ENCODE data around the gene CACNA1A.
"Not testable (repeated sequence)": the region's sequence is repeated elsewhere in the genome, so short reads cannot be mapped to it uniquely, and the experiment has no call there.

Gene CACNA1A

GRCh38 chr19:13492128-13492527, 14.2 kb downstream of the CACNA1A start:
- no peak for DNase-seq

GRCh38 chr19:13487985-13488384, 18.3 kb downstream of the CACNA1A start:
- DNase-seq = no peak

GRCh38 chr19:13484166-13484565, 22.1 kb downstream of the CACNA1A start:
- DNase-seq = no peak

- no peak for DNase-seq
These were observed 23.1 kb downstream of the CACNA1A start for GRCh38 chr19:13483215-13483614.

- no peak for DNase-seq
These were observed 27.7 kb downstream of the CACNA1A start for GRCh38 chr19:13478576-13478975.

GRCh38 chr19:13476071-13476470, 30.2 kb downstream of the CACNA1A start:
- DNase-seq = no peak

- DNase-seq = no peak
These were observed 31.2 kb downstream of the CACNA1A start for GRCh38 chr19:13475044-13475443.

GRCh38 chr19:13466697-13467096, 39.6 kb downstream of the CACNA1A start:
- no peak for DNase-seq

GRCh38 chr19:13463296-13463695, 43.0 kb downstream of the CACNA1A start:
- no peak for DNase-seq

GRCh38 chr19:13461536-13461935, 44.7 kb downstream of the CACNA1A start:
- no peak for DNase-seq

- DNase-seq = no peak
These were observed 46.2 kb downstream of the CACNA1A start for GRCh38 chr19:13460045-13460444.

- DNase-seq = no peak
These were observed 46.9 kb downstream of the CACNA1A start for GRCh38 chr19:13459351-13459750.

GRCh38 chr19:13451434-13451995, 54.8 kb downstream of the CACNA1A start:
- no peak for DNase-seq

- no peak for DNase-seq
These were observed 58.3 kb downstream of the CACNA1A start for GRCh38 chr19:13447978-13448377.

GRCh38 chr19:13441810-13442512, 64.3 kb downstream of the CACNA1A start:
- no peak for DNase-seq

GRCh38 chr19:13437919-13438618, 68.2 kb downstream of the CACNA1A start:
- no peak for DNase-seq

GRCh38 chr19:13436352-13436751, 69.9 kb downstream of the CACNA1A start:
- DNase-seq = no peak

GRCh38 chr19:13430790-13431582, 75.3 kb downstream of the CACNA1A start:
- no peak for DNase-seq

GRCh38 chr19:13429563-13429962, 76.7 kb downstream of the CACNA1A start:
- no peak for DNase-seq

GRCh38 chr19:13428352-13428751, 77.9 kb downstream of the CACNA1A start:
- DNase-seq = no peak

- no peak for DNase-seq
These were observed 78.8 kb downstream of the CACNA1A start for GRCh38 chr19:13427273-13428051.

GRCh38 chr19:13425875-13426274, 80.4 kb downstream of the CACNA1A start:
- not testable (repeated sequence) for DNase-seq

- DNase-seq = no peak
These were observed 81.1 kb downstream of the CACNA1A start for GRCh38 chr19:13425151-13425550.

All from NCI-H526 treated with DMSO at 0.1 percent for 48 hours (cell line).